Skeletal muscle tissue (tissue), 4 donors: ENCODE data around the gene PIGQ. TPM values are rescaled to one million over a fixed set of nuclear protein-coding genes. Genes with fewer than 3 reads are reported as not detected.

ENCODE experiments used
- H3K27ac ChIP-seq: one replicate; pipeline ENCODE4 v1.7.0; 2013; ENCODE audit warnings: mild to moderate bottlenecking, low read depth, low read length, inconsistent platforms
- H3K27me3 ChIP-seq, 3 donors: one replicate each; pipeline ENCODE4 v1.7.0; 2013; ENCODE audit warnings: low read length in 3 of 3; ENCODE audit not compliant: control insufficient read depth in 3 of 3, insufficient read depth in 3 of 3
- H3K36me3 ChIP-seq, 3 donors: one replicate each; pipeline ENCODE4 v1.7.0; 2013; ENCODE audit warnings: low read length in 3 of 3; ENCODE audit not compliant: control insufficient read depth in 3 of 3, insufficient read depth in 3 of 3
- H3K4me1 ChIP-seq, 3 donors: one replicate each; pipeline ENCODE4 v1.7.0; 2013; ENCODE audit warnings: low read length in 3 of 3, mild to moderate bottlenecking in 3 of 3; ENCODE audit not compliant: control insufficient read depth in 3 of 3, insufficient read depth in 3 of 3
- H3K4me3 ChIP-seq, 3 donors: one replicate each; pipeline ENCODE4 v1.7.0; 2013; ENCODE audit warnings: low read length in 3 of 3
- H3K9ac ChIP-seq, 3 donors: one replicate each; pipeline ENCODE4 v1.7.0; 2013; ENCODE audit warnings: low read length in 3 of 3, mild to moderate bottlenecking in 3 of 3, moderate library complexity in 2 of 3, low read depth in 1 of 3
- H3K9me3 ChIP-seq, 3 donors: one replicate each; pipeline ENCODE4 v1.7.0; 2013; ENCODE audit warnings: low read length in 3 of 3; ENCODE audit not compliant: control insufficient read depth in 3 of 3
- total RNA-seq: library from RNA; depleted of rRNA; stranded (reverse); fragments of >200 nt; gene quantifications from one replicate; pipeline ENCODE4 v1.2.3, GENCODE V29; 2014
- donor health status: Osteomylitis.

Gene PIGQ
- total RNA-seq, 1 donor from 2014 or later: 11.0 TPM

- no peaks in the 10 kb centered on the region for H3K27me3 ChIP-seq
- no peak overlapping the region for H3K9ac ChIP-seq
- no peak overlapping the region for H3K27ac ChIP-seq
- no peak overlapping the region for H3K4me3 ChIP-seq
- H3K4me1 ChIP-seq: peaks cover 11 to 29% (median 26%) of the 10 kb centered on the region in 3 donors
- peaks cover 10 to 20% (median 12%) of the 10 kb centered on the region in 3 donors for H3K36me3 ChIP-seq
- H3K9me3 ChIP-seq: no peaks in the 10 kb centered on the region
Observed at GRCh38 chr16:627454-628239, 57.9 kb downstream of the PIGQ start.

- no peaks in the 10 kb centered on the region for H3K27me3 ChIP-seq
- peaks cover 11 to 29% (median 26%) of the 10 kb centered on the region in 3 donors for H3K4me1 ChIP-seq
- peaks cover 10 to 20% (median 14%) of the 10 kb centered on the region in 3 donors for H3K36me3 ChIP-seq
- no peaks in the 10 kb centered on the region for H3K9me3 ChIP-seq
- no peak overlapping the region for H3K4me3 ChIP-seq
- H3K9ac ChIP-seq: no peak overlapping the region
- no peak overlapping the region for H3K27ac ChIP-seq
Observed at GRCh38 chr16:628321-629061, 58.7 kb downstream of the PIGQ start.

DNA sequence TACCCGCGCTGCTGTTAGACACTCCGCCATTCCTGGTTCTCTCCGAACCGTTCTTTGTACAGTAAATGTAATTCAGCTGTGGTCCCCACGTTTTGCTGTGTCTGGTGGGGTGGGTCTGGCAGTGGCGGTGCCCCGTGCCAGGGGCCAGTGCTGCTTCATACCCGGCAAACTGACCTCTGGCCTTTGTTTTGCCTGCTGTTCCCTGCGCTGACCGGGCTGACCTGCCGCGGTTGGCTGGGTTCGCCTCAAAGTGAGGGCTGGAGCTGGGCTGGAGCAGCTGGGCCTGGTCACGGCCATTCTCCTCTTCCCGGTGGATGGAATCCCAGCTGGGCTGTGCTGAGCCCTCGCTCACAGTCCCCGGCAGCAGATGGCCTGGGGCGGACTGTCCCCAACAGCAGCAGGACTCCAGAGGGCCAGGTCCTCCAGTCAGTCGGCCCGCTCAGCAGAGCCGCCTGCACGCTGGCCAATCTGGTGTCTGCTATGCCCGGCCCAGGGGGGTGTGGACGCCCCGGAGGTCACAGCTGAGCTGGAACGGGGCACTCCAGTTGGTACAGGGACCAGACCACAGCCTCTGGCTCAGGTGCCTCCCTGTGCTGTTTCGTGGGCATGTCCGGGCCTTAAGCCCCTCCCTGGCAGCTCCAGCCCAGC lies 59.5 kb downstream of the PIGQ start:
- peak overlapping the region in 1 of 3 donors; percentile 40 for H3K9ac ChIP-seq
- H3K9me3 ChIP-seq: no peaks in the 10 kb centered on the region
- peaks cover 13 to 26% (median 19%) of the 10 kb centered on the region in 3 donors for H3K36me3 ChIP-seq
- H3K4me3 ChIP-seq: no peak overlapping the region
- H3K27ac ChIP-seq: no peak overlapping the region
- no peaks in the 10 kb centered on the region for H3K27me3 ChIP-seq
- H3K4me1 ChIP-seq: peaks cover 11 to 29% (median 26%) of the 10 kb centered on the region in 3 donors

- Histone ChIP-seq H3K9ac (peak overlapping the region in 1 of 3 donors; percentile 33), H3K27ac (no peak overlapping the region), H3K9me3 (no peaks in the 10 kb centered on the region), H3K36me3 (peaks cover 14 to 28% (median 19%) of the 10 kb centered on the region in 3 donors), H3K4me3 (no peak overlapping the region), H3K4me1 (peaks cover 14 to 31% (median 27%) of the 10 kb centered on the region in 3 donors), H3K27me3 (no peaks in the 10 kb centered on the region)
Observed at GRCh38 chr16:629833-630248, 60.1 kb downstream of the PIGQ start.

GRCh38 chr16:630249-630814 lies 60.6 kb downstream of the PIGQ start:
- Histone ChIP-seq H3K9me3 (no peaks in the 10 kb centered on the region), H3K27me3 (no peaks in the 10 kb centered on the region), H3K9ac (peak overlapping the region in 1 of 3 donors; percentile 33), H3K36me3 (peaks cover 14 to 26% (median 17%) of the 10 kb centered on the region in 3 donors), H3K4me1 (peaks cover 18 to 36% (median 31%) of the 10 kb centered on the region in 3 donors), H3K4me3 (no peak overlapping the region), H3K27ac (no peak overlapping the region)

DNA sequence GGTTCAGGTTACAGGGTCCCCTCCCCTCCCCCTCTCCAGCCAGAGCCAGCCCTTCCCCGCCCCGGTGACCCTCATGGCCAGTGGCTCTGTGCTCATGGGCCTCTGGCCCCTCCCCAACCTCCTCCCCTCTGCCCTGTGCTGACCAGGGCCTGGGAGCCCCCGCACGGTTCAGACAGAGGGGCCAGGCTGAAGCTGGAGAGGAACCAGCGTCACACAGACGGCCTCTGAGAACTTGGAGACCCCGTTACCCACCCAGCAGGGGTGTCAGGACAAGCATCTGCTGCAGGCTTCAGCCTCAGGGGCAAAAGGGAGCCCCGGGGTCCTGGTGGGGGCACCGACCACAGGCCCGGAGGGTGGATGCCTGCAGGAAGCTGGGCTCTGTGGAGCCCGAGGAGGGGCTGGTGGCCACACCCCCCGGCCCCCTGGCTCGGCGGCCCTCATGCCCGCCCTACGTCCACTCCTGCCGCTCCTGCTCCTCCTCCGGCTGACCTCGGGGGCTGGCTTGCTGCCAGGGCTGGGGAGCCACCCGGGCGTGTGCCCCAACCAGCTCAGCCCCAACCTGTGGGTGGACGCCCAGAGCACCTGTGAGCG lies 61.1 kb downstream of the PIGQ start, which contains the start of gene WFIKKN1:
Gene WFIKKN1 (plus strand): TSS at position 171 of the 591 bp plus-strand sequence. CDS start 269 bp downstream, at position 440.
- Histone ChIP-seq H3K27me3 (no peaks in the 10 kb centered on the region), H3K9ac (peak within 1 kb of the TSS in 1 of 3 donors; percentile 33), H3K4me3 (no peak within 1 kb of the TSS), H3K9me3 (no peaks in the 10 kb centered on the region), H3K27ac (no peak within 1 kb of the TSS), H3K4me1 (peaks cover 21 to 39% (median 35%) of the 10 kb centered on the region in 3 donors), H3K36me3 (peaks cover 13 to 21% (median 14%) of the 10 kb centered on the region in 3 donors)

GRCh38 chr16:631808-632358 lies 62.1 kb downstream of the PIGQ start:
- Histone ChIP-seq H3K4me1 (peaks cover 21 to 38% (median 36%) of the 10 kb centered on the region in 3 donors), H3K9ac (no peak overlapping the region), H3K27me3 (no peaks in the 10 kb centered on the region), H3K27ac (no peak overlapping the region), H3K4me3 (no peak overlapping the region), H3K36me3 (peaks cover 10 to 17% (median 11%) of the 10 kb centered on the region in 3 donors), H3K9me3 (no peaks in the 10 kb centered on the region)

DNA sequence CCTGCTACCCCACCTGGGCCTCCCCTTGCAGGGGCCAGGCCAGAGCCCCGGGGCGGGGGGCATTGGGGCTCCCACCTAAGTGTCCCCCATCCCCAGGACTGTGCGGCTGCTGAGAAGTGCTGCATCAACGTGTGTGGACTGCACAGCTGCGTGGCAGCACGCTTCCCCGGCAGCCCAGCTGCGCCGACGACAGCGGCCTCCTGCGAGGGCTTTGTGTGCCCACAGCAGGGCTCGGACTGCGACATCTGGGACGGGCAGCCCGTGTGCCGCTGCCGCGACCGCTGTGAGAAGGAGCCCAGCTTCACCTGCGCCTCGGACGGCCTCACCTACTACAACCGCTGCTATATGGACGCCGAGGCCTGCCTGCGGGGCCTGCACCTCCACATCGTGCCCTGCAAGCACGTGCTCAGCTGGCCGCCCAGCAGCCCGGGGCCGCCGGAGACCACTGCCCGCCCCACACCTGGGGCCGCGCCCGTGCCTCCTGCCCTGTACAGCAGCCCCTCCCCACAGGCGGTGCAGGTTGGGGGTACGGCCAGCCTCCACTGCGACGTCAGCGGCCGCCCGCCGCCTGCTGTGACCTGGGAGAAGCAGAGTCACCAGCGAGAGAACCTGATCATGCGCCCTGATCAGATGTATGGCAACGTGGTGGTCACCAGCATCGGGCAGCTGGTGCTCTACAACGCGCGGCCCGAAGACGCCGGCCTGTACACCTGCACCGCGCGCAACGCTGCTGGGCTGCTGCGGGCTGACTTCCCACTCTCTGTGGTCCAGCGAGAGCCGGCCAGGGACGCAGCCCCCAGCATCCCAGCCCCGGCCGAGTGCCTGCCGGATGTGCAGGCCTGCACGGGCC lies 62.9 kb downstream of the PIGQ start:
- Histone ChIP-seq H3K9me3 (no peaks in the 10 kb centered on the region), H3K4me1 (peaks cover 25 to 36% (median 35%) of the 10 kb centered on the region in 3 donors), H3K27me3 (no peaks in the 10 kb centered on the region), H3K36me3 (peaks cover 10 to 17% (median 11%) of the 10 kb centered on the region in 3 donors), H3K4me3 (no peak overlapping the region), H3K9ac (no peak overlapping the region), H3K27ac (no peak overlapping the region)
